Thyroid gland (tissue), 4 donors: ENCODE measurements around the gene MRPL30. TPM values are rescaled to one million over a fixed set of nuclear protein-coding genes. Genes with fewer than 3 reads are reported as not detected.
"Not testable (repeated sequence)": the region's sequence is repeated elsewhere in the genome, so short reads cannot be mapped to it uniquely, and the experiment has no call there.

ENCODE experiments used
- DNase-seq, 2 donors: peaks; one replicate each; pipeline ENCODE4 v3.0.0-alpha.2; 2019
- H3K27ac ChIP-seq, 3 donors: fragments of 200-600 bp; sonication (generic); 1 replicate in 2 of 3; 2 replicates in 1 of 3; pipeline ENCODE4 v1.5.1; 2016 to 2019; ENCODE audit warnings: mild to moderate bottlenecking in 1 of 3, moderate library complexity in 1 of 3
- H3K27me3 ChIP-seq: fragments of 200-600 bp; sonication (generic); one replicate; pipeline ENCODE4 v1.5.1; 2019
- H3K36me3 ChIP-seq, 2 donors: fragments of 200-600 bp; sonication (generic); one replicate each; pipeline ENCODE4 v1.5.1; 2016 to 2019
- H3K4me1 ChIP-seq, 2 donors: fragments of 200-600 bp; sonication (generic); one replicate each; pipeline ENCODE4 v1.5.1; 2017 to 2019
- H3K4me3 ChIP-seq, 3 donors: fragments of 200-600 bp; sonication (generic); replicated peaks in 1 of 3; 1 replicate in 2 of 3; 2 replicates in 1 of 3; pipeline ENCODE4 v1.5.1; 2016; ENCODE audit warnings: mild to moderate bottlenecking in 1 of 3
- H3K9me3 ChIP-seq: fragments of 200-600 bp; sonication (generic); one replicate; pipeline ENCODE4 v1.5.1; 2017
- CTCF ChIP-seq, 6 experiments: fragments of 200-600 bp in 3 of 6; fragments of 450-650 bp in 3 of 6; sonication (generic) in 3 of 6; IDR thresholded peaks; one replicate each; pipeline ENCODE4 v1.5.1; 2016 to 2019; ENCODE audit warnings: antibody characterized with exemption in 6 of 6, mild to moderate bottlenecking in 2 of 6, inconsistent platforms in 1 of 6, moderate library complexity in 1 of 6
- POLR2A ChIP-seq, 2 donors: fragments of 450-650 bp; IDR thresholded peaks; one replicate each; pipeline ENCODE4 v1.6.1; 2017; ENCODE audit warnings: antibody characterized with exemption in 2 of 2, mild to moderate bottlenecking in 2 of 2, moderate library complexity in 1 of 2
- WGBS, 2 donors: methylation state at CpG; one replicate each; pipeline ENCODE4 v1.1.5; 2017; 5-methylcytosine and 5-hydroxymethylcytosine counted together
- intact Hi-C: fragments of 100-400 bp; cut with DNase I; formaldehyde crosslinking; loops from one replicate; pipeline ENCODE4 v1.15.1; 2023
- total RNA-seq, 4 donors: library from RNA; depleted of rRNA; stranded (reverse); fragments of >200 nt; gene quantifications; one replicate each; pipeline ENCODE4 v1.2.3, GENCODE V29; 2016

MRPL30 gene
- total RNA-seq, 4 donors from 2014 or later = 27.2 to 47.9 (median 37.0) TPM

DNA sequence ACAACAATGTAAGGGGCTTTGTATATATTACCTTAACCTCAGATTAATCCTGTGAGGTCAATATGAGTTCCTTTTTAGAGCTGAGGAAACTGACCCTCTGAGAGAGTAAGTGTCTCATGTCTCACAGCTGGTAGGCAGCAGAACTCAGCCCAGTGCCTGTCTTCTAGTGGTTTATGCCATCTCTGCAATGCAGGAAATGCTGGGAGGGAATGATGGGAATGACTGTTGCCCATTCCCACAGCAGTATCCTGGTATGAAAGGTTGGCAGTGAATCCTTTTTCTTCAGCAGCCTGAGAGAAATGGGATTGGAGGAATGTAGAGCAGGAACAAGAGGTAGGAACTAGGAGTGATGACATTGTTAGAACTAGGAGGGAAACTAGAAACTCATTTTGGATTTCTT, 6.0 kb downstream of the MRPL30 start:
- H3K36me3 ChIP-seq = no peaks in the 10 kb centered on the region
- peaks cover under 1 to 11% of the 10 kb centered on the region in 2 donors for H3K4me1 ChIP-seq
- no peaks in the 10 kb centered on the region for H3K9me3 ChIP-seq
- H3K27me3 ChIP-seq = no peaks in the 10 kb centered on the region
- DNase-seq = no peak
- no peak overlapping the region for H3K4me3 ChIP-seq
- no peak overlapping the region for H3K27ac ChIP-seq
- no peak for TF ChIP-seq CTCF (IDR thresholded peaks at IDR 0.05)
- no peak for TF ChIP-seq POLR2A (IDR thresholded peaks at IDR 0.05)
- intact Hi-C loops = loop anchor here (10.0 kb wide), 1 partner anchor 148 kb away; the partner anchor contains the start of genes EIF5B and TXNDC9

GRCh38 chr2:99188357-99188756, 7.4 kb downstream of the MRPL30 start:
- Histone ChIP-seq H3K27ac (no peak overlapping the region), H3K27me3 (no peaks in the 10 kb centered on the region), H3K36me3 (no peaks in the 10 kb centered on the region), H3K4me1 (no peaks in the 10 kb centered on the region), H3K4me3 (no peak overlapping the region), H3K9me3 (no peaks in the 10 kb centered on the region)
- WGBS, 2 donors = 97 to 99% methylated on average over 3 of the region's 3 CpGs
- DNase-seq = no peak
- intact Hi-C loops = loop anchor here (10.0 kb wide), 1 partner anchor 146 kb away; the partner anchor contains the start of genes EIF5B and TXNDC9
- TF ChIP-seq CTCF (IDR thresholded peaks at IDR 0.05) (no peak), POLR2A (IDR thresholded peaks at IDR 0.05) (no peak)

DNA sequence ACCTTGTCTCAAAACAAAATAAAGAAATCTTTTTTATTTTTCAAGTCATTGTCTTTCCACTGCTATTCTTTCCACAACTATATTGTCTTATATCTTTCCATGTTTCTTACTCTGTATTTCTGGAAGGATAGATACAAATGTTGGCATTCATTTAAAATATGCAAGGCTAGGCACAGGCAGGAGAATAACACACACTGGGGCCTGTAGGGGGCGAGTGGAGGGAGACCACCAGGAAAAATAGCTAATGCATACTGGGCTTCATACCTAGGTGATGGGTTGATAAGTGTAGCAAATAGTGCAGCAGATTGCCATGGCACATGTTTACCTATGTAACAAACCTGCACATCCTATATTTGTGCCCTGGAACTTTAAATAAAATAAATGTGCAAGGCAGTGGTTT, 9.6 kb downstream of the MRPL30 start:
- Histone ChIP-seq H3K4me3 (no peak overlapping the region), H3K9me3 (no peaks in the 10 kb centered on the region), H3K36me3 (peaks cover under 1 to 2% of the 10 kb centered on the region in 2 donors), H3K4me1 (no peaks in the 10 kb centered on the region), H3K27ac (no peak overlapping the region), H3K27me3 (no peaks in the 10 kb centered on the region)
- WGBS, 2 donors = 93 to 97% methylated on average over 1 of the region's 1 CpG
- no peak for DNase-seq
- intact Hi-C loops = no loop called here
- TF ChIP-seq POLR2A (IDR thresholded peaks at IDR 0.05) (no peak), CTCF (IDR thresholded peaks at IDR 0.05) (no peak)

DNA sequence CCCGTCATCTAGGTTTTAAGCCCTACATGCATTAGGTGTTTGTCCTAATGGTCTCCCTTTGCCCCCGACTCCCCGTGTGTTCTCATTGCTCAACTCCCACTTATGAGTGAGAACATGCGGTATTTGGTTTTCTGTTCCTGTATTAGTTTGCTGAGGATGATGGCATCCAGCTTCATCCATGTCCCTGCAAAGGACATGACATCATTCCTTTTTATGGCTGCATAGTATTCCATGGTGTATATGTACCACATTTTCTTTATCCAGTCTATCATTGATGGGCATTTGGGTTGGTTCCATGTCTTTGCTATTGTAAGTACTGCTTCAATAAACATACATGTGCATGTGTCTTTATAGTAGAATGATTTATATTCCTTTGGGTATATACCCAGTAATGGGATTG, 11.4 kb downstream of the MRPL30 start:
- H3K36me3 ChIP-seq = peaks cover 12 to 17% of the 10 kb centered on the region in 2 donors
- DNase-seq, H3K9me3 ChIP-seq, H3K27ac ChIP-seq, H3K4me3 ChIP-seq, intact Hi-C loops, H3K27me3 ChIP-seq, H3K4me1 ChIP-seq: not testable (repeated sequence)
- 97 to 98% methylated on average over 4 of the region's 4 CpGs for WGBS, 2 donors

- DNase-seq = no peak
- intact Hi-C loops = no loop called here
- Histone ChIP-seq H3K27me3 (no peaks in the 10 kb centered on the region), H3K27ac (no peak overlapping the region), H3K9me3 (no peaks in the 10 kb centered on the region), H3K4me1 (no peaks in the 10 kb centered on the region), H3K36me3 (peaks cover 12 to 20% of the 10 kb centered on the region in 2 donors), H3K4me3 (no peak overlapping the region)
- 86 to 88% methylated on average over 6 of the region's 6 CpGs for WGBS, 2 donors
- no peak for TF ChIP-seq POLR2A (IDR thresholded peaks at IDR 0.05)
- no peak for TF ChIP-seq CTCF (IDR thresholded peaks at IDR 0.05)
Observed at GRCh38 chr2:99198103-99198841, 17.3 kb downstream of the MRPL30 start.
